ENCODE results near the gene RUNX2.
A peak's percentile ranks its signal among the peaks of the same experiment; 100 is the strongest.

The RUNX2 gene

GRCh38 chr6:45548657-45549515 is 220.8 kb downstream of the RUNX2 start:
- no peak overlapping the region for H3K4me3 ChIP-seq (ENCODE audit: control insufficient read depth, low read depth, low read length)
- no peak for DNase-seq (ENCODE audit: low read depth)
- TF ChIP-seq CTCF (conservative IDR thresholded peaks at IDR 0.05; ENCODE audit: control insufficient read depth, insufficient read depth, low read depth, low read length), result no peak

- no peak for TF ChIP-seq CTCF (conservative IDR thresholded peaks at IDR 0.05; ENCODE audit: control insufficient read depth, insufficient read depth, low read depth, low read length)
- no peak for DNase-seq (ENCODE audit: low read depth)
- no peak overlapping the region for H3K4me3 ChIP-seq (ENCODE audit: control insufficient read depth, low read depth, low read length)
Measured at GRCh38 chr6:45552536-45552935, 224.4 kb downstream of the RUNX2 start.

GRCh38 chr6:45553730-45554344 is 225.7 kb downstream of the RUNX2 start:
- DNase-seq (ENCODE audit: low read depth), result no peak
- H3K4me3 ChIP-seq (ENCODE audit: control insufficient read depth, low read depth, low read length), result no peak overlapping the region
- no peak for TF ChIP-seq CTCF (conservative IDR thresholded peaks at IDR 0.05; ENCODE audit: control insufficient read depth, insufficient read depth, low read depth, low read length)

GRCh38 chr6:45554591-45554990 is 226.5 kb downstream of the RUNX2 start:
- no peak for DNase-seq (ENCODE audit: low read depth)
- TF ChIP-seq CTCF (conservative IDR thresholded peaks at IDR 0.05; ENCODE audit: control insufficient read depth, insufficient read depth, low read depth, low read length), result no peak

GRCh38 chr6:45555981-45556771 is 228.0 kb downstream of the RUNX2 start:
- H3K4me3 ChIP-seq (ENCODE audit: control insufficient read depth, low read depth, low read length), result peak overlapping the region; percentile 26
- no peak for TF ChIP-seq CTCF (conservative IDR thresholded peaks at IDR 0.05; ENCODE audit: control insufficient read depth, insufficient read depth, low read depth, low read length)

More at GRCh38 chr6:45554591-45554990, 226.5 kb downstream of the RUNX2 start:
- no peak overlapping the region for H3K4me3 ChIP-seq (ENCODE audit: control insufficient read depth, low read depth, low read length)

GRCh38 chr6:45556828-45557227 is 228.7 kb downstream of the RUNX2 start:
- H3K4me3 ChIP-seq (ENCODE audit: control insufficient read depth, low read depth, low read length), result no peak overlapping the region
- no peak for TF ChIP-seq CTCF (conservative IDR thresholded peaks at IDR 0.05; ENCODE audit: control insufficient read depth, insufficient read depth, low read depth, low read length)
- DNase-seq (ENCODE audit: low read depth), result no peak

More at GRCh38 chr6:45555981-45556771, 228.0 kb downstream of the RUNX2 start:
- peak; percentile 93 for DNase-seq (ENCODE audit: low read depth)
